Kidney (tissue), 14 donors: ENCODE data around the gene NDUFS8. TPM values are rescaled to one million over a fixed set of nuclear protein-coding genes. Genes with fewer than 3 reads are reported as not detected.

ENCODE experiments used
- DNase-seq, 5 donors: peaks; one replicate each; pipeline ENCODE4 v3.0.0-alpha.2; 2013 to 2020
- FAIRE-seq: peaks from 2 replicates; lab custom pipeline; 2012; peaks lifted over from hg19 to GRCh38; lab: Jason Lieb, UNC
- H3K27ac ChIP-seq, 2 donors: one replicate each; pipeline ENCODE4 v1.7.0; 2013; ENCODE audit warnings: low read depth in 2 of 2, low read length in 2 of 2, inconsistent platforms in 1 of 2
- H3K27me3 ChIP-seq: one replicate; pipeline ENCODE4 v1.7.1; 2013; ENCODE audit warnings: low read length, inconsistent platforms; ENCODE audit not compliant: control insufficient read depth, insufficient read depth
- H3K36me3 ChIP-seq, 3 donors: one replicate each; pipeline versions ENCODE4 v1.7.0 to v1.7.1; 2013; ENCODE audit warnings: low read length in 3 of 3, control low read depth in 1 of 3, inconsistent platforms in 1 of 3; ENCODE audit not compliant: insufficient read depth in 3 of 3, control insufficient read depth in 2 of 3
- H3K4me1 ChIP-seq, 3 donors: one replicate each; pipeline versions ENCODE4 v1.7.0 to v1.7.1; 2013; ENCODE audit warnings: low read length in 3 of 3, inconsistent platforms in 1 of 3, low read depth in 1 of 3; ENCODE audit not compliant: control insufficient read depth in 2 of 3, insufficient read depth in 2 of 3
- H3K4me3 ChIP-seq, 3 donors: one replicate each; pipeline versions ENCODE4 v1.7.0 to v1.8.1; 2013; ENCODE audit warnings: low read length in 3 of 3, control low read depth in 1 of 3, inconsistent platforms in 1 of 3
- H3K9ac ChIP-seq, 3 donors: one replicate each; pipeline versions ENCODE4 v1.7.0 to v1.7.1; 2013; ENCODE audit warnings: low read length in 3 of 3, control low read depth in 1 of 3, inconsistent platforms in 1 of 3
- H3K9me3 ChIP-seq, 3 donors: one replicate each; pipeline versions ENCODE4 v1.7.0 to v1.7.1; 2013; ENCODE audit warnings: low read length in 3 of 3, control low read depth in 1 of 3, inconsistent platforms in 1 of 3; ENCODE audit not compliant: control insufficient read depth in 2 of 3, insufficient read depth in 1 of 3
- intact Hi-C: fragments of 100-400 bp; cut with DNase I; formaldehyde crosslinking; loops from one replicate; pipeline ENCODE4 v1.11.1; 2022
- polyA plus RNA-seq: library from polyadenylated mRNA; stranded (reverse); fragments of 350-450 nt; fragmentation: Illumina TruSeq; extraction: RNeasy Lipid Tissue Mini Kit (QIAGEN cat#74804); gene quantifications from one replicate; pipeline ENCODE4 v1.2.3, GENCODE V29; 2014; ENCODE audit warnings: low read depth, low replicate concordance; ENCODE audit not compliant: insufficient read depth
- total RNA-seq: library from RNA; stranded (reverse); fragmentation: NEBNext Ultra II Directional; extraction: Animal tissue kit (Norgen Biotek cat#: 25700); gene quantifications from one replicate; pipeline ENCODE4 v1.2.1, GENCODE V29; 2021
- TF ChIP-seq, protein P1 (sequence below): IDR thresholded peaks from 3 replicates; pipeline ENCODE4 v1.5.1; 2012; ENCODE audit warnings: mild to moderate bottlenecking, moderate library complexity, borderline replicate concordance; ENCODE audit not compliant: insufficient read depth; ENCODE audit errors: extremely low read depth
- donor health status: control.
- donor health status: control.
- donor health status: control.
- donor health status: control.
- donor health status: control.
- donor health status: DM: yes; HTN: yes; CAD: no.
- donor health status: Normal renal cell carcinoma (clear cell type).

NDUFS8 gene
- total and polyA plus RNA-seq, 2 donors from 2014 or later: 144 to 472 TPM

DNA sequence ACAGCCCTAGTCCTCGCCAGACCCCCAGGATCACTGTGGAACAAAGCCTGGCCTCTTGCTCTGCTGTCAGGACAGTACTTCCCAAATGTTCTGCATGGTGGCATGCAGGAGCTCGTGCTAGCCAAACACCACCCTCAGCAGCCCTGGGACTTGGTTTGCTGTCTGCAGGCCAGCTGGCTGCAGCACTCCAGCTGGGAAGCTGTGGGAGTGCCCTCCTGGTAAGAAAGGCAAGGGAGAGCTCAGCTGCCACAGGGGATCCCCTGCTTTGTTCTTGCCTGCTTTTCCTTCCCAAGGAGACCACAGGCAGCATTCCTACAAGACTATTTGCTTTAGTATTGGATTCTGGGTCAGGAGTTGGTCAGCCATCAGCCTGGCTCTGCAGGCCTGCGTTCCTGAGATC is 36.3 kb downstream of the NDUFS8 start:
- H3K9me3 ChIP-seq: no peaks in the 10 kb centered on the region
- intact Hi-C loops: no loop called here
- no peaks in the 10 kb centered on the region for H3K4me1 ChIP-seq
- no peak overlapping the region for H3K4me3 ChIP-seq
- H3K27ac ChIP-seq: no peak overlapping the region
- TF ChIP-seq, protein P1, sequence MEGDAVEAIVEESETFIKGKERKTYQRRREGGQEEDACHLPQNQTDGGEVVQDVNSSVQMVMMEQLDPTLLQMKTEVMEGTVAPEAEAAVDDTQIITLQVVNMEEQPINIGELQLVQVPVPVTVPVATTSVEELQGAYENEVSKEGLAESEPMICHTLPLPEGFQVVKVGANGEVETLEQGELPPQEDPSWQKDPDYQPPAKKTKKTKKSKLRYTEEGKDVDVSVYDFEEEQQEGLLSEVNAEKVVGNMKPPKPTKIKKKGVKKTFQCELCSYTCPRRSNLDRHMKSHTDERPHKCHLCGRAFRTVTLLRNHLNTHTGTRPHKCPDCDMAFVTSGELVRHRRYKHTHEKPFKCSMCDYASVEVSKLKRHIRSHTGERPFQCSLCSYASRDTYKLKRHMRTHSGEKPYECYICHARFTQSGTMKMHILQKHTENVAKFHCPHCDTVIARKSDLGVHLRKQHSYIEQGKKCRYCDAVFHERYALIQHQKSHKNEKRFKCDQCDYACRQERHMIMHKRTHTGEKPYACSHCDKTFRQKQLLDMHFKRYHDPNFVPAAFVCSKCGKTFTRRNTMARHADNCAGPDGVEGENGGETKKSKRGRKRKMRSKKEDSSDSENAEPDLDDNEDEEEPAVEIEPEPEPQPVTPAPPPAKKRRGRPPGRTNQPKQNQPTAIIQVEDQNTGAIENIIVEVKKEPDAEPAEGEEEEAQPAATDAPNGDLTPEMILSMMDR: no peak
- no peak overlapping the region for H3K9ac ChIP-seq
- no peaks in the 10 kb centered on the region for H3K27me3 ChIP-seq
- FAIRE-seq (no peak), DNase-seq (no peak)
- peaks cover 7 to 82% (median 42%) of the 10 kb centered on the region in 3 donors for H3K36me3 ChIP-seq

DNA sequence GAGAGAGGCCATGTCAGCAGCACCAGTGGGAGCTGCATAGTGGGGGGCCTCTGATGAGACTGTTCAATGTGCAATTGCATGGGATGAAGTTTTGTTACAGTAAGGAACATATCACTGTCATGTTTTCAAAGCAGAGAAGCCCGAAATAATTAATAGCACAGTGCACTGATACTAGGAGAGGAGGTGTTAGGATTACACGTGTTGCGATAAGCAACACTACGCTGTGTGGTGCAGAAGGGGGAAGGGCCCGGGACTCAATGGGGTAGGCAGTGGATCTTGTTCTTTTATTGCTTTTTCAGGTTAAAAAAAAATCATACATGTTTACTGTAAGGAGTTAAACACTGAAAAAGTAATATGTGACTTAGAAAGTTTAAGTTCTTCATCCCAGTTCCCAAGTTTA is 37.5 kb downstream of the NDUFS8 start:
- no peak for FAIRE-seq

DNA sequence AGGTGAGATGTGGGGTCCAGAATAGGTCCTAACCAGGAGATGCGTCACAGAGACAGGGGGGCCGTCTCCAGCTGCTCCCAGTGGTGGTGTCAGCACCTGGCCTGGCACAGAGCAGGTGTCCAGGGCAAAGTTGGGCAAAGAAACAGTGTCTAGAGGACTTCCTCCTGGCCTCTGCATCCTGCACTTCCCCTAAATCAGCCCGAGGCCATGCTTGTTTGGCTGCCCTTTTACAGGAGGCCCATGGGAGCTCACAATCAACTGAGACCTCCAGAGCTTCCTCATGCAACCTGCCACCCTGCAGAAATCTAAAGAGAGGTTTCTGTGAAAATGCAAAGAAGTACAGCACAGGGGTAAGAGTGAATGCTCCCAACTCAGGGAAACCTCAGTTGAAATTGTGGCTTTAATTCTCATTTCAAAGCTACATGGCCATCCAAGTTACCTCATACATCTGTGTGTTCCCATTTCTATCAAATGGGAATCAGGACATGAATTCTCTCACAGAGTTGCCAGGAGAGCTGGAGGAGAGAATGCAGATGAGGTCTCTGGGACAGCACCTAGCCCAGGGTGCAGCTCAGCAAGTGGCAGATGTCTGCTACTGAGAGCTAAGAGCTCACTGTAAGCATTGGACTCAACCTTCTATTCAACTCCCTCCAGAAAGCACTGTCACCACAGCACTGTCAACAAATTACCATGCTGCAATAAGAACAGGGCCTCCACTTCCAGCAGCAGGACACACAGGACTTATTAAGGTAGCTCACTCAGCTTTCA is 41.0 kb downstream of the NDUFS8 start:
- no peak overlapping the region for H3K4me3 ChIP-seq
- no peaks in the 10 kb centered on the region for H3K4me1 ChIP-seq
- intact Hi-C loops: no loop called here
- H3K9me3 ChIP-seq: no peaks in the 10 kb centered on the region
- no peaks in the 10 kb centered on the region for H3K27me3 ChIP-seq
- TF ChIP-seq, protein P1: no peak
- H3K9ac ChIP-seq: no peak overlapping the region
- FAIRE-seq (no peak), DNase-seq (no peak)
- no peak overlapping the region for H3K27ac ChIP-seq
- peaks cover 3 to 60% (median 36%) of the 10 kb centered on the region in 3 donors for H3K36me3 ChIP-seq

More for the DNA sequence above, 37.5 kb downstream of the NDUFS8 start:
- Histone ChIP-seq H3K4me1 (no peaks in the 10 kb centered on the region), H3K27ac (no peak overlapping the region), H3K4me3 (no peak overlapping the region), H3K36me3 (peaks cover 7 to 81% (median 39%) of the 10 kb centered on the region in 3 donors), H3K27me3 (no peaks in the 10 kb centered on the region), H3K9me3 (no peaks in the 10 kb centered on the region), H3K9ac (no peak overlapping the region)
- TF ChIP-seq, protein P1: no peak
- intact Hi-C loops: no loop called here
- no peak for DNase-seq
